GM21526 (cell line): Measurements from ENCODE around the gene SRF.
A peak's percentile ranks its signal among the peaks of the same experiment; 100 is the strongest.
"Not testable (repeated sequence)": the region's sequence is repeated elsewhere in the genome, so short reads cannot be mapped to it uniquely, and the experiment has no call there.

Experiments used
- ATAC-seq: cut with Tn5 transposase; IDR thresholded peaks from one replicate; pipeline ENCODE4 v1.9.1; 2021; ENCODE audit warnings: moderate library complexity; ENCODE audit not compliant: unreplicated experiment, low FRiP score

SRF gene

GRCh38 chr6:43170931-43171706 lies at the start of gene SRF:
SRF (plus strand) TSS chr6:43171269; CDS start chr6:43171657, 388 bp downstream.
- peak; percentile 55 for ATAC-seq

DNA sequence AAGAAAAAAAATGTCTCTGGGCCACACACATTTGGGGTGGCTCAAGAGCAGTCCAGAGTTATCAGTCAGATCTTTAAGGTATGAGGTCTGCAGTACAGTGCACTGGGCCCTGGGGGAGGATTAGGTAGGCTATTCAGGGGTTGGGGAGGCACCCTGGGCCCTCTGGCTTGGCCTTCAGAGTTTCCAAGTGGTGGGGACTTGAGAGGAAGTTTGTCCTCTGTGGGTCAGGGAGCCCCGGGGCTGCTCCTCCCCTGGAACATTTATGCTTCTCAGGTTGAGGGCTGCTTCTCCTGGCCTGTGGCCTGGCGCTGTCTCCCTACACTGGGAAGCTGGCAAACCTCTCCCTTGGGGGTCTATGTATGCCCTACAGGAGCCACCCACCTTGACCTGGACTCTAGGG lies 48.9 kb upstream of the SRF start:
- no peak for ATAC-seq

DNA sequence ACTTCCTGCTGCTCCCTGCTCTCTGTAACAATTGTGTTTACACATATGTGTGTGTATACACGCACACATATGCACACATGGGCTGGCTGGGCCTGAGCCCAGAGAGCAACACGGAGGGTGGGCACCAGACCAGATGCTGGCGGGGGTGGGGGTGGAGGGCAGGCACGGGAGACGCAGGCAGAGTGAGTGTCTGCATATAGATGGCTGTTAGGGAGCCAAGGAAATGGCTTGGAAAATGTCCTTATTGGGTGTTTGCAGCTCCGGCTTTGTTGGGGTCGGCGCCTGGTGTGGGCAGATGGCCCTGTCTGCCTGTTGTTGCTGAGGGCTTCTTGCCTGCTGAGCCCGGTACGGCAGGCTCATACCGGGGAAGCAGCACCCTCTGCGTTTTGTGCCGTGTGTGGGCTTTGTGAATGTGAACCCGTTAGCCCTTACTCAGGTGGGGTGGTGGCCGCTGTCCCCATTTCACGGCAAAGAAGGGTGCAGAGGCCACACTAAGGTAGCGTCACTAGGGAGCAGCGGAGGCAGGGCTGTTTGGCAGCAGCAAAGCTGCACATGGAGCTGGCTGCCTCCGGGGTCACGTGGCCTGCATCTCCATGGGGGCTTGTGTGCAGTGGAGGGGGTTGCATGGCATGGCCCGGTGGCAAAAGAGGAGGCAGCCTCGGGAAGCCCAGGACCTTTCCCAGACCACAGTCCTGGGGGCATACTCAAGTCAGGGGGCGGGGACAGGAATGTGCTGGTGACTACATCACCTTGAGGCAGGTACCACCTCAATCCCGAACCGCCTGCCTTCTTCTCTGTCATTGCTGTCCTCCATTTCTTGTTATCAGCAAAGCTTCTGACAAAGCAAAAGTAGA lies 47.4 kb upstream of the SRF start:
- no peak for ATAC-seq

DNA sequence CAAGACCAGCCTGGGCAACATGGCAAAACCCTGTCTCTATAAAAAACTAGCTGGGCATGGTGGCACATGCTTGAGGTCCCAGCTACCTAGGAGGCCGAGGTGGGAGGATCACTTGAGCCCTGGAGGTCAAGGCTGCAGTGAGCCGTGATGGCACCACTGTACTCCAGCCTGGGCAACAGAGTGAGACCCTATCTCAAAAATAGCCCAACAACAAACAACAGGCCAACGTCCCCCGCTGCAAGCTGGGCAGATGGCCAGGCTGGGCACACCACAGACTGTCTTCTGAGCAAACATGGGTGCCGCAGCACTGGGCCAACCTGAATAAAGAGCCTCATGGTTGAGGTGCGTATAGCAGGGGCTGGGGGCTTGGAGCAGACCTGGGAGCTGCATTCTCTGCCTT lies 46.6 kb upstream of the SRF start:
- ATAC-seq, result no peak

DNA sequence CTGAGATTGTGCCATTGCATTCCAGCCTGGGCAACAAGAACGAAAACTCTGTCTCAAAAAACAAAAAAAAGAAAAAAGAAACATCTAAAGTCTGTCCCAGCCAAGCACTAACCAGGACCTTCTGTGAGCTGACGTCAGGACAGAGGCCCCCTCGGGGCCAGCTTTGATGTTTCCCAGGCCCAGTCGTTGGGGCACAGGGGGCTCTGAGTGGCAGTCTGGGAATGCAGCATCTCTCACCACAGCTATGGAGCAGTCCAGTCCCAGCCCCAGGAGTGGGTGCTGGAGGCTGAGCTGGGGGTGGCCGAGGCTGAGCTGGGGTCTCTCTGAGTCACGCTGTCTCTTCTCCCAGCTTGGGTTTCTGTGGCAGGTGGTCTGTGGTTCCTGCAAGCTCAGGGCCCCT lies 46.0 kb upstream of the SRF start:
- ATAC-seq, result no peak

DNA sequence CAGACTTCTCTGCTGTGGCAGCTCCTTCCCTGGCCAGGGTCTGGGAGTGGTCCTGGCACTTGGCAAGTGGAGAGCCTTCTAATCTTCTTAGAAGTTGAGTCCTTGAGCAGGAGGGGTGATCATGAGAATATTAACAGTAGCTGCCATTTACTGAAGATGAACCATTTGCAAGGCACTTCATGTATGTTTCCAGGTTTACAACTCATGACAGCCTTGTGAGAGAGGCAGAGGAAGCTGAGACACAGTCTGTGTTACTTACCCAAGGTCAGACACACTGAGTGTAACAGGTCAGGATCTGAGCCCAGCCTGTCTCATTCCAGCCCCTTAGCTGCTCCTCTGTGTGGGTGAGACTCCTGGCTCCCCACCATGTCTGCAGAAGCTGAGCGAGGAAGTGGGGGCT lies 45.5 kb upstream of the SRF start:
- no peak for ATAC-seq

DNA sequence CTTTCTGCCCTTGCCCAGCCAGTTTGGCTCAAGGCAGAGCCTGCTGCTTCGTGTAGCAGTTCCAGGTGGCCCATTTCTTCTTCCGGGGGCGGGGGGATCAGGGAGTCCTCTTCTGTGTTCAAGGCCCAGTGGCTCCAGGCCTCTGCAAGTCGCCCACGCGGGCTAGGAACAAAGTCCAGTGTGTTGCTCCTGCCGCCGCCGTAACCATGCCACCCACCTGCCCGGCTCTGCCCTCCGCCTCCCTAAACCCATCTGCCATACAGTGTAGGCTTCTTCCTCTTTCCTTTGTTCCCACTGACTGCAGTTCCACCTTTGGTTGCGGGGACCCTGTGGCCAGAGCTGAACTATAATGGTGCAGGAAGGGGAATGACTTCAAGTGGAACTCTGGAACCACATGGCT lies 43.9 kb upstream of the SRF start:
- ATAC-seq, result no peak

DNA sequence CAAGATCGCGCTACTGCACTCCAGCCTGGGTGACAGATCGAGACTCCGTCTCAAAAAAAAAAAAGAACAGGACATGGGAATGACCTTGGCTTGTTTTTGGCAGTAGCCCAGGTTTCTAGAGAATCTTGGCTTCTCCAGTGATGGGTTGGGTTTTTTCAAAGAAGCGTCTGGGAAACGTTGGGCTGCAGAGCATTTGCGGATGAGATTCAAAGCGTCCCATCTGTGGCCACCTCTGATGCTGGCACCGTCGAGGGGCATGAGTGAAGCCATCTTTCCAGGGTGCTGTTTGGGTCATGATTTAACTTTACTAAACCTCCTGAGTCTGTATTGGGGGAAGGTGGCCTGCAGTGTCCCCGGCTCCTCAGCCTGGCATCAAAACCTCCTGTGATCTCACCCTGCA lies 43.2 kb upstream of the SRF start:
- no peak for ATAC-seq

GRCh38 chr6:43128926-43129325 lies 42.1 kb upstream of the SRF start:
- ATAC-seq, result no peak

GRCh38 chr6:43129434-43130194 lies 41.5 kb upstream of the SRF start:
- ATAC-seq, result no peak

DNA sequence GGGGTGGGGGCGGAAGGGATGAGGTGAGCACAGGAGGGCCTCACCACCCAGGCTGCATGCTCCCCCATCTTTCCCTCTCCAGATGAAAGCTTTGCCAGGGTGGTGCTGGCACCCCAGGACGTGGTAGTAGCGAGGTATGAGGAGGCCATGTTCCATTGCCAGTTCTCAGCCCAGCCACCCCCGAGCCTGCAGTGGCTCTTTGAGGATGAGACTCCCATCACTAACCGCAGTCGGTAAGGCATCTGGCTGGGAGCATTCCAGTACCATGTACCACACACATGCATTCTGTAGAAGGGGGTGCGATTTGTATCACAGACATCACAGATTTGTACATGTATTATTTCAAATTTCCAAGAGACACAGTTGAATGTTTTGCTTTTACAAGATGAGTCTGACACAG lies 40.6 kb upstream of the SRF start:
- no peak for ATAC-seq

- ATAC-seq, result not testable (repeated sequence)
Measured at GRCh38 chr6:43131379-43131778, 39.7 kb upstream of the SRF start.

- ATAC-seq, result no peak
Measured at GRCh38 chr6:43138267-43138666, 32.8 kb upstream of the SRF start.

DNA sequence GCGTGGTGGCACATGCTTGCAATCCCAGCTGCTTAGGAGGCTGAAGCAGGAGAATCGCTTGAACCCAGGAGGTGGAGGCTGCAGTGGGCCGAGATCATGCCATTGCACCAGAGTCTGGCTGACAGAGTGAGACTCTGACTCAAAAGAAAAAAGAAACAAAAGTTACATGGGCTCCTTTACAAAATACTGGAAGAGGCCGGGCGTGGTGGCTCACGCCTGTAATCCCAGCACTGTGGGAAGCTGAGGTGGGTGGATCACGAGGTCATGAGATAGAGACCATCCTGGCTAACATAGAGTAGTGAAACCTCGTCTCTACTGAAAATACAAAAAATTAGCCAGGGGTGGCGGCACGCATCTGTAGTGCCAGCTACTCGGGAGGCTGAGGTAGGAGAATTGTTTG lies 31.1 kb upstream of the SRF start:
- ATAC-seq, result not testable (repeated sequence)

GRCh38 chr6:43141644-43142043 lies 29.4 kb upstream of the SRF start:
- ATAC-seq, result no peak

GRCh38 chr6:43142101-43142500 lies 29.0 kb upstream of the SRF start:
- no peak for ATAC-seq

- ATAC-seq, result peak; percentile 58
Measured at GRCh38 chr6:43143235-43144128, 27.6 kb upstream of the SRF start.

GRCh38 chr6:43144879-43145278 lies 26.2 kb upstream of the SRF start:
- ATAC-seq, result no peak

DNA sequence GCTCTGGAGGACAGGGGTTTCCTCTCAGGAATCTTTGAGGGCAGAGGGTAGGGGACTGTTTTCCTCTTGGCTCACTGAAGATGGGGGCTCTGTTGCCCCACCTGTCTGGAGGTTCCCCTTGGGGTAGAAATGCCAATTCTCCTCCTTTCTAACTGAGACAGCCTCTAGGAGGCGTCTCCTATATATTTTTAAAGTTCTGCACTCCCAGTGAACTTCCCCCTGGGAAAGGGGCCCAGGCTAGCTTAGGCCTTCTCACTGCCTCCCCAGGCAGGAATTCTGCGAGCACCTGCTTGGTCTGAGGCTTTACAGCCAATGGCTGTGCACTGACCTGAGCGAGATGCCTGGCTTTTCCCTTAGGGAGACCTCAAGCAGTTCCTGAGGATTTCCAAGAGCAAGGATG lies 24.8 kb upstream of the SRF start:
- no peak for ATAC-seq
